HCT116 (cell line): ENCODE data around the gene BMERB1. TPM values are rescaled to one million over a fixed set of nuclear protein-coding genes. Genes with fewer than 3 reads are reported as not detected.
"Not testable (repeated sequence)": the region's sequence is repeated elsewhere in the genome, so short reads cannot be mapped to it uniquely, and the experiment has no call there.

Experiments
- ATAC-seq: fragments of 200-7000 bp; cut with Tn5 transposase; 2 replicates; pipeline ENCODE4 v1.9.1; 2020; ENCODE audit warnings: mild to moderate bottlenecking, moderate library complexity
- BruUV-seq: library from RNA; stranded (reverse); fragments of 400-500 nt; replicated peaks from 2 replicates; lab custom pipeline; 2021; lab: Mats Ljungman, UMichigan
- CTCF ChIA-PET: fragments of 300-600 bp; sonication (Branson Sonifier 250); formaldehyde crosslinking; loops from one replicate; lab custom pipeline; 2021; ENCODE audit warnings: antibody characterized with exemption; lab: Charles Lee
- POLR2A ChIA-PET: fragments of 300-600, 350-600 bp; sonication (Branson Sonifier 250); formaldehyde crosslinking; loops from one replicate; lab custom pipeline; 2021; ENCODE audit warnings: antibody characterized with exemption; lab: Charles Lee
- RAD21 ChIA-PET, 2 experiments: fragments of 300-600 bp; sonication (Branson Sonifier 250); formaldehyde crosslinking; loops; one replicate each; lab custom pipeline; 2023; ENCODE audit warnings: low total read pairs in 2 of 2; ENCODE audit not compliant: uncharacterized antibody in 2 of 2, unreplicated experiment in 2 of 2, low non-redundant PET in 1 of 2; lab: Charles Lee
- DNase-seq: peaks from one replicate; pipeline ENCODE4 v3.0.0-alpha.2; 2010; ENCODE audit warnings: low read depth, low spot score
- H2AFZ ChIP-seq: fragments of 200-600 bp; shearing (Covaris generic), sonication (generic); 2 replicates; pipeline ENCODE4 v1.6.1; 2017; ENCODE audit warnings: low read depth, mixed run types, mixed read lengths, antibody characterized with exemption, low read length; ENCODE audit not compliant: poor library complexity, severe bottlenecking
- H3K27ac ChIP-seq: 2 replicates; pipeline ENCODE4 v1.5.1; 2012; ENCODE audit warnings: low read depth, low read length
- H3K27me3 ChIP-seq: fragments of 200-600 bp; sonication (generic); 2 replicates; pipeline ENCODE4 v1.6.1; 2016; ENCODE audit warnings: mixed run types, low read length, mixed read lengths; ENCODE audit not compliant: insufficient read depth
- H3K36me3 ChIP-seq, 2 experiments: fragments of 200-500 bp in 1 of 2; fragments of 200-600 bp in 1 of 2; sonication (Bioruptor generic) in 1 of 2; sonication (generic) in 1 of 2; 2 replicates each; pipeline versions ENCODE4 v1.5.1 to v1.6.1; 2014 to 2016; ENCODE audit warnings: low read length in 2 of 2, inconsistent platforms in 1 of 2, mixed read lengths in 1 of 2, mixed run types in 1 of 2; ENCODE audit not compliant: insufficient read depth in 2 of 2, control insufficient read depth in 1 of 2
- H3K4me1 ChIP-seq, 2 experiments: fragments of 200-600 bp in 1 of 2; sonication (generic) in 1 of 2; 2 replicates each; pipeline versions ENCODE4 v1.5.1 to v1.6.1; 2012 to 2017; ENCODE audit warnings: low read length in 2 of 2, inconsistent platforms in 1 of 2, mild to moderate bottlenecking in 1 of 2, mixed read lengths in 1 of 2, mixed run types in 1 of 2, moderate library complexity in 1 of 2; ENCODE audit not compliant: insufficient read depth in 2 of 2, control insufficient read depth in 1 of 2
- H3K4me2 ChIP-seq: fragments of 200-600 bp; sonication (generic); 2 replicates; pipeline ENCODE4 v1.6.1; 2017; ENCODE audit warnings: mixed run types, low read length, mixed read lengths
- H3K4me3 ChIP-seq, 2 experiments: fragments of 200-600 bp in 1 of 2; sonication (generic) in 1 of 2; replicated peaks in 1 of 2; 2 replicates each; pipeline ENCODE4 v1.5.1; 2011 to 2016; ENCODE audit warnings: low read length in 2 of 2, control low read depth in 1 of 2, low read depth in 1 of 2, mild to moderate bottlenecking in 1 of 2, mixed read lengths in 1 of 2, mixed run types in 1 of 2
- H3K79me2 ChIP-seq: fragments of 200-600 bp; sonication (generic); 2 replicates; pipeline ENCODE4 v1.6.1; 2017; ENCODE audit warnings: mild to moderate bottlenecking, mixed run types, low read length, moderate library complexity, mixed read lengths; ENCODE audit not compliant: insufficient read depth
- H3K9ac ChIP-seq: fragments of 200-600 bp; sonication (generic); 2 replicates; pipeline ENCODE4 v1.6.1; 2016; ENCODE audit warnings: low read length, mixed read lengths
- H3K9me2 ChIP-seq: fragments of 200-600 bp; sonication (generic), shearing (Covaris generic); 2 replicates; pipeline ENCODE4 v1.6.1; 2017; ENCODE audit warnings: mixed run types, mild to moderate bottlenecking, moderate library complexity; ENCODE audit not compliant: insufficient read depth
- H3K9me3 ChIP-seq, 2 experiments: fragments of 200-500 bp in 1 of 2; fragments of 200-600 bp in 1 of 2; sonication (Bioruptor generic) in 1 of 2; sonication (generic) in 1 of 2; 2 replicates each; pipeline ENCODE4 v1.6.1; 2014 to 2017; ENCODE audit warnings: low read length in 2 of 2, mixed read lengths in 2 of 2, inconsistent platforms in 1 of 2, low read depth in 1 of 2, mild to moderate bottlenecking in 1 of 2, mixed run types in 1 of 2, moderate library complexity in 1 of 2; ENCODE audit not compliant: control insufficient read depth in 1 of 2, insufficient read depth in 1 of 2
- H4K20me1 ChIP-seq: fragments of 200-600 bp; sonication (generic), shearing (Covaris generic); 2 replicates; pipeline ENCODE4 v1.6.1; 2017; ENCODE audit warnings: mixed run types, mild to moderate bottlenecking, moderate library complexity; ENCODE audit not compliant: insufficient read depth
- ATF3 ChIP-seq: IDR thresholded peaks from 2 replicates; pipeline ENCODE4 v1.6.1; 2012
- CEBPB ChIP-seq: IDR thresholded peaks from 2 replicates; pipeline ENCODE4 v1.6.1; 2012; ENCODE audit warnings: low read depth
- FOSL1 ChIP-seq: IDR thresholded peaks from 2 replicates; pipeline ENCODE4 v1.6.1; 2012; ENCODE audit warnings: low read depth
- MAX ChIP-seq: IDR thresholded peaks from 2 replicates; pipeline ENCODE4 v1.6.1; 2012
- POLR2AphosphoS5 ChIP-seq: IDR thresholded peaks from 2 replicates; pipeline ENCODE4 v1.6.1; 2011; ENCODE audit warnings: mild to moderate bottlenecking, low read depth, low read length, moderate library complexity
- SIN3A ChIP-seq: IDR thresholded peaks from 2 replicates; pipeline ENCODE4 v1.6.1; 2012; ENCODE audit warnings: low read depth
- SP1 ChIP-seq: IDR thresholded peaks from 2 replicates; pipeline ENCODE4 v1.6.1; 2012; ENCODE audit warnings: low read depth
- intact Hi-C: fragments of 100-400 bp; cut with micrococcal nuclease; formaldehyde crosslinking; loops from 2 replicates; pipeline ENCODE4 v1.10.0; 2022
- total RNA-seq: library from RNA; stranded (reverse); gene quantifications from one replicate; pipeline ENCODE4 v1.2.1, GENCODE V29; 2021; ENCODE audit not compliant: unreplicated experiment

BMERB1 gene
- total RNA-seq, 1 experiment from 2014 or later: 43.6 TPM

- H3K9me2 ChIP-seq: no peaks in the 10 kb centered on the region
- H3K9me3 ChIP-seq: no peaks in the 10 kb centered on the region
- intact Hi-C loops: no loop called here
- no peak overlapping the region for H3K9ac ChIP-seq
- DNase-seq: no peak
- no peaks in the 10 kb centered on the region for H3K79me2 ChIP-seq
- no TSS peak for BruUV-seq
- no peaks in the 10 kb centered on the region for H3K36me3 ChIP-seq
- no peak overlapping the region for H3K4me2 ChIP-seq
- no peak overlapping the region for H3K27ac ChIP-seq
- ChIA-PET POLR2A (interaction anchor here (1.3 to 1.6 kb wide), 3 partner anchors 9 to 18 kb away, joined by 5 to 7 read pairs (median 6); no protein-coding TSS in a partner anchor), CTCF (interaction anchor here (0.9 kb wide), 1 partner anchor 22 kb away, joined by 6 read pairs; no protein-coding TSS in a partner anchor), RAD21 (no interaction called here)
- ATAC-seq: no peak
- no peak overlapping the region for H3K4me3 ChIP-seq
- TF ChIP-seq CEBPB (peak; percentile 62), SP1 (peak; percentile 16; the same call in 1 of the 2 replicates), SIN3A (no peak), MAX (no peak), POLR2AphosphoS5 (0 out of 2 replicates have a peak, but pooled peaks have one; percentile 27)
- TF ChIP-seq, all 23 proteins: peak for 3
- H3K27me3 ChIP-seq: no peaks in the 10 kb centered on the region
- no peaks in the 10 kb centered on the region for H4K20me1 ChIP-seq
- H3K4me1 ChIP-seq: peaks cover 2 to 21% of the 10 kb centered on the region in 2 experiments
- no peak overlapping the region for H2AFZ ChIP-seq
Observed at GRCh38 chr16:15572329-15573001, 138.1 kb downstream of the BMERB1 start.

DNA sequence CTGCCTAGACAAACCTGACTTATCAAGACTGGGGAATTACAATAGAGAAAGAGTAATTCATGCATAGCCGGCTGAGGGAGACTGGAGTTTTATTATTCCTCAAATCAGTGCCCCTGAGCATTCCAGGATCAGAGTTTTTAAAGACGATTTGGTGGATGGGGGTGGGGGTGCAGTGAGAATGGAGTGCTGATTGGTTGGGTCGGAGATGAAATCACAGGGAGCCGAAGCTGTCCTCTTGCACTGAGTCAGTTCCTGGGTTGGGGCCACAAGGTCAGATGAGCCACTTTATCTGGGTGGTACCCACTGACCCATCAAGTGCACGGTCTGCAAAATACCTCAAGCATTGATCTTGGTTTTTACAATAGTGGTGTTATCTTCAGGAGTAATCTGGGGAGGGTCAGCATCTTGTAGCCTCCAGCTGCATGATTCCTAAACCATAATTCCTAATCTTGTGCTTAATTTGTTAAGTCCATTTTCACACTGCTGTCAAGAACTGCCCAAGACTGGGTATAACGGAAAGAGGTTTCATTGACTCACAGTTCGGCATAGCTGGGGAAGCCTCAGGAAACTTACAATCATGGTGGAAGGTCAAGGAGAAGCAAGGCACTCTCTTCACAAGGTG is 139.0 kb downstream of the BMERB1 start:
- BruUV-seq: no TSS peak
- ChIA-PET CTCF (interaction anchor here (0.9 kb wide), 1 partner anchor 23 kb away, joined by 6 read pairs; no protein-coding TSS in a partner anchor), RAD21 (no interaction called here), POLR2A (interaction anchor here (1.3 to 1.6 kb wide), 2 partner anchors 10 to 17 kb away, joined by 5 to 7 read pairs; no protein-coding TSS in a partner anchor)
- TF ChIP-seq FOSL1 (0 out of 2 replicates have a peak, but pooled peaks have one; percentile 24), ATF3 (no peak)
- Histone ChIP-seq H3K9me2 (no peaks in the 10 kb centered on the region), H2AFZ (no peak overlapping the region), H3K4me1 (peaks cover 2 to 21% of the 10 kb centered on the region in 2 experiments), H3K4me3 (no peak overlapping the region), H3K4me2 (peak overlapping the region; percentile 11; the same call in 1 of the 2 replicates), H3K9ac (no peak overlapping the region), H3K9me3 (no peaks in the 10 kb centered on the region), H3K79me2 (no peaks in the 10 kb centered on the region), H4K20me1 (no peaks in the 10 kb centered on the region), H3K36me3 (no peaks in the 10 kb centered on the region), H3K27me3 (no peaks in the 10 kb centered on the region), H3K27ac (no peak overlapping the region)
- DNase-seq (no peak), ATAC-seq (no peak; the same call in 1 of the 2 replicates)
- intact Hi-C loops: no loop called here

GRCh38 chr16:15573896-15574613 is 139.7 kb downstream of the BMERB1 start:
- intact Hi-C loops, H3K27me3 ChIP-seq, H3K27ac ChIP-seq, BruUV-seq, H4K20me1 ChIP-seq, RAD21 ChIA-PET, H3K4me2 ChIP-seq, DNase-seq, H3K4me3 ChIP-seq, H3K36me3 ChIP-seq, H3K79me2 ChIP-seq, H3K9ac ChIP-seq, H3K9me2 ChIP-seq, H3K9me3 ChIP-seq, CTCF ChIA-PET, ATAC-seq, H2AFZ ChIP-seq: not testable (repeated sequence)
- POLR2A ChIA-PET: interaction anchor here (1.3 kb wide), 1 partner anchor 16 kb away, joined by 5 read pairs; no protein-coding TSS in a partner anchor
- peaks cover 2 to 21% of the 10 kb centered on the region in 2 experiments for H3K4me1 ChIP-seq
